ENCODE measurements around the gene HPS4.

DNA sequence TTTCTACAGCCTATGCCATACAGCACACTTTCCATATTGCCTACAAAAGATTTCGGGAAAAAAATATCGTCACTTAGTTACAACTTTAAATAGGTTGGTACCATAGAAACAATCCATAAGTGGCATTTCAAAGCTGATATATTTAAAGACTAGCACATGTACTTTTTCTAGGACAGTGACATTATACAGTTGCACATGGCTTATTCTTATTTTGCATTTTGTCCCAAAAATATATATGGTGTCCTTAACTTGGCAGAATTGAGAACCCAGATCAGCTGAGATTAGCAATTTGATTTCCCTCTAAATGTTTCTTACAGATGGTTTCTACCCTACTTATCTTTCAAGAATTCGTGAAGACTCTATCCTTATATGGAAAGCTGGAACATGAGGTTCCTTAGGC, 32.3 kb upstream of the HPS4 start:
- TF ChIP-seq, protein P1, sequence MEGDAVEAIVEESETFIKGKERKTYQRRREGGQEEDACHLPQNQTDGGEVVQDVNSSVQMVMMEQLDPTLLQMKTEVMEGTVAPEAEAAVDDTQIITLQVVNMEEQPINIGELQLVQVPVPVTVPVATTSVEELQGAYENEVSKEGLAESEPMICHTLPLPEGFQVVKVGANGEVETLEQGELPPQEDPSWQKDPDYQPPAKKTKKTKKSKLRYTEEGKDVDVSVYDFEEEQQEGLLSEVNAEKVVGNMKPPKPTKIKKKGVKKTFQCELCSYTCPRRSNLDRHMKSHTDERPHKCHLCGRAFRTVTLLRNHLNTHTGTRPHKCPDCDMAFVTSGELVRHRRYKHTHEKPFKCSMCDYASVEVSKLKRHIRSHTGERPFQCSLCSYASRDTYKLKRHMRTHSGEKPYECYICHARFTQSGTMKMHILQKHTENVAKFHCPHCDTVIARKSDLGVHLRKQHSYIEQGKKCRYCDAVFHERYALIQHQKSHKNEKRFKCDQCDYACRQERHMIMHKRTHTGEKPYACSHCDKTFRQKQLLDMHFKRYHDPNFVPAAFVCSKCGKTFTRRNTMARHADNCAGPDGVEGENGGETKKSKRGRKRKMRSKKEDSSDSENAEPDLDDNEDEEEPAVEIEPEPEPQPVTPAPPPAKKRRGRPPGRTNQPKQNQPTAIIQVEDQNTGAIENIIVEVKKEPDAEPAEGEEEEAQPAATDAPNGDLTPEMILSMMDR (conservative IDR thresholded peaks at IDR 0.05 in 1 of 2, IDR thresholded peaks at IDR 0.05 in 1 of 2; ENCODE audit: extremely low read depth in 1 of 2, insufficient read depth in 1 of 2, low read depth in 1 of 2, low read length in 2 of 2), result no peak
- no peak for TF ChIP-seq EZH2 (IDR thresholded peaks at IDR 0.05; ENCODE audit: borderline replicate concordance, low read length)

Data from mammary epithelial cell (primary cell).